ENCODE results near the gene DNMT3L.
A peak's percentile ranks its signal among the peaks of the same experiment; 100 is the strongest.

The DNMT3L gene

DNA sequence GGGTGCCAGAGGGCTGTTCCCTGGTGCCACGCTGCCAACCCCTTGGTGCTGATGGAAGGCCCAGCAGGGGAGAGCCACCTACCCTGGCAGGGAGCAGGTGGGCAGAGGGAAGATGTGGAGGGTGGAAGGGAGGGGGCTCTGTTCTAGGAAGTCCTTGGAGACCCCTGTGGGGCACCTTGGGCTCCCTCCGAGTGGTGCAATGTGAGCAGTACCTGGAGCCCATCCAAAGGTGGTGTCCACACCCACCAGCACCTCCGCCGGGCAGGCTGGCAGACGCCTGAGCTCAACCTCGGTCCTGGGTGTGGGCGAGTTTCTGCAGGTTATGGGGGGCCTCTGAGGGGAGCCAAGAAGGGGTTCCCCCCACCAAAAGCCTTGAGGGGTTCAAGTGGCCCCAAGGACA lies 11.3 kb upstream of the DNMT3L start:
- TF ChIP-seq, protein P1, sequence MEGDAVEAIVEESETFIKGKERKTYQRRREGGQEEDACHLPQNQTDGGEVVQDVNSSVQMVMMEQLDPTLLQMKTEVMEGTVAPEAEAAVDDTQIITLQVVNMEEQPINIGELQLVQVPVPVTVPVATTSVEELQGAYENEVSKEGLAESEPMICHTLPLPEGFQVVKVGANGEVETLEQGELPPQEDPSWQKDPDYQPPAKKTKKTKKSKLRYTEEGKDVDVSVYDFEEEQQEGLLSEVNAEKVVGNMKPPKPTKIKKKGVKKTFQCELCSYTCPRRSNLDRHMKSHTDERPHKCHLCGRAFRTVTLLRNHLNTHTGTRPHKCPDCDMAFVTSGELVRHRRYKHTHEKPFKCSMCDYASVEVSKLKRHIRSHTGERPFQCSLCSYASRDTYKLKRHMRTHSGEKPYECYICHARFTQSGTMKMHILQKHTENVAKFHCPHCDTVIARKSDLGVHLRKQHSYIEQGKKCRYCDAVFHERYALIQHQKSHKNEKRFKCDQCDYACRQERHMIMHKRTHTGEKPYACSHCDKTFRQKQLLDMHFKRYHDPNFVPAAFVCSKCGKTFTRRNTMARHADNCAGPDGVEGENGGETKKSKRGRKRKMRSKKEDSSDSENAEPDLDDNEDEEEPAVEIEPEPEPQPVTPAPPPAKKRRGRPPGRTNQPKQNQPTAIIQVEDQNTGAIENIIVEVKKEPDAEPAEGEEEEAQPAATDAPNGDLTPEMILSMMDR (IDR thresholded peaks at IDR 0.05; ENCODE audit: insufficient read depth, low read depth, low read length, missing control alignments): no peak
- no peak for DNase-seq (ENCODE audit: low read depth)
- H3K4me3 ChIP-seq (ENCODE audit: low read length): no peak overlapping the region

DNA sequence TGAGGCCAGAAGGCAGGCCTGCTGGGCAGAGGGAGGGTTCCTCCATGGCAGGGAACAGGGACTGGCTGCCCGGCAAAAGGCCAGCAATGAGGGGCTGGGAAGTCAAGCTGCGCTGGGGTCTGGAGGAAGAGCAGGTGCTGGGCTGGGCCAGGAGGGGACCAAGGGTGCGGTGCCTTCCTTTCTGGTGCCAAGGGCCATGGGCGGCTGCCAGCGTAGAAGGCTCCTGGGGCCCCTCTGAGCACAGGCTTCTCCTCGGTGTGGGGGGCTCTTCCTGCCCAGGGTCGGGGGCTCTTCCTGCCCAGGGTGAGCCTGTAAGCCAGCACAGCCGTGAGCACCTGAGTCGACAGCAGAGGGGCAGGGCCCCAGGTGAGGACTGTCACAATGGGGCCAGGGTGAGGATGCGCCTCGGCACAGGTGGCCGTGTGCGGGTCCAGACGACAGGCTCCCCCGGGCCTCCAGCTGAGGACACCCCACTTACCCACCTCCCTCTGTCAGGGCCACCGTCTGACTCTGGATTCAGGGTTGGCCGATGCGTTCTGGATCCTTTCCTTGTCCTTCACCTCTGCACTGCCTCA lies 10.7 kb upstream of the DNMT3L start:
- no peak overlapping the region for H3K4me3 ChIP-seq (ENCODE audit: low read length)
- TF ChIP-seq, protein P1 (IDR thresholded peaks at IDR 0.05; ENCODE audit: insufficient read depth, low read depth, low read length, missing control alignments): no peak
- no peak for DNase-seq (ENCODE audit: low read depth)

DNA sequence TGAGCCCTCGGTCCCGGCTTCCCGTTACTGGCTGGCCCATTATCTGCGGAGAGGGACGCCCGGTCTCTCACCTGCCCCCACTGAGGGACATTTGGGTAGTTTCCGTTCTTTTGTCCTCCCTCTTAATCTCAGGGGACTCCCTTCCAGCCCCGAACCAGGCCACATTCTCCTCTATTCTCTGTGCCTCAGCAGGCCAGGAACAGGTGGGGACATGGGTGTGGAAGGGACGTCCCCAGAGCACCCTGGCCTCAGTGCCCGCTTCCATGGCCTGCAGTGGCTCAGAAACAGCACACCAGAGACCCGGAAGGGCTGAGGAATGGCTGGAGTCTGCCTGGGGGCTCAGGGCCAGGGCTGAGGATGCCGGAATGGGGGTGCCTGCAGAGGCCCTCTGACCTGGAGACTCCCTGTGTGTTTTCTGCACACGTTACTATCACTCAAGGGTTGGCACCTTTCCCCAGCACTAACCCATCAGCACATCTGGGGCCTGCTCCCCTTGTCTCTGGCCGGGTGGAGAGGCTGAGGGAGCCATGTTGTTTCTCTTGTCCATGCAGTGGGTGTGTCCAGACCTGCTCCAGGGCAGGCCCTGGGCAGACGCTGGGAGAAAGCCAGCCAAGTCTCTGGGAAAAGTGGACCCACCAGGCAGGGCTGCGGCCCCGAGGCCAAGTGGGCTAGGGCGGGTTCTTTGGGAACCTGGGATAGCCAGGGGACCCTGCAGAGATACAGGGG lies 10.0 kb upstream of the DNMT3L start:
- no peak overlapping the region for H3K4me3 ChIP-seq (ENCODE audit: low read length)
- TF ChIP-seq, protein P1 (IDR thresholded peaks at IDR 0.05; ENCODE audit: insufficient read depth, low read depth, low read length, missing control alignments): no peak
- no peak for DNase-seq (ENCODE audit: low read depth)

DNA sequence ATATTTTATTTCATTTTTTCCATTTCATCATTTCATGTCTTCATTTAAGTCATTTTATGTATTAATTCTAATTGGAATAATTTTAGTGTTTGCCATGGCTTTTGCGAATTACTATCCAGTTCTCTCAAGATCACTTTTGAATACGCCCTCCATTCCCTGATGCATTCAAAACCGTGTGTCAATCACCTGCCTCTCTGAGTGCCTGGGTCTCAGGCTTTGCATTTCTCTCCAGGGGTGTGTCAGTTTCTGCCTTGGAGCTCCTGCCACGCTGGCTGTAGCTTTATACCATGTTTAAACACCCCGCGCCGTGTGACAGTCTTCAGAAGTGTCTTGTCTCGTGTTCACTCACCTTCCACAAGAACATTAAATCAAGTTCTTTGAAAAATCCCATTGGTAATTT lies 7.4 kb upstream of the DNMT3L start:
- H3K4me3 ChIP-seq (ENCODE audit: low read length): no peak overlapping the region
- no peak for DNase-seq (ENCODE audit: low read depth)

DNA sequence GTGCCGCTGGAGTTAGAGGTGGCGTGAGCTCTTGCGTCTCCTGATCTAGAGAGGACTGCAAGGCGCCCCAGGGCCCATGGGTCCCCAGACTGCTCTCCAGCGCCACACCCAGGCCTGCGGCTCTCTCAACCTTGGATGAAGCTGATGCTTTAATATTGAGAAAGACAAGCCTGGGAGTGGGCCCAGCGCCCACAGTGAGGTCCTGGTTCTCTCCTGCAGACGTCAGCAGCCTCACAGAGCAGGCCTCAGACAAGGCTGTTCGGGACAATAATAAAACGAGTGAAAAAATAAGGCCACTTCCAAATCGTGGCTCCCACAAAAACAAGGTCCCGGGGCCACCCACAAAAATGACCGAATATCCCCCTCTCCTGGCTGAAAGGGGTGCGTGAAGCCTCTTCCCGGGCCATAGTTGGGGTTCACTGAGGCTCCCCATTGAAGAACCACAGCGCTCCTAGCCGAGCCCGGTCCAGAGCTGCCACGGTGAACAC lies 6.0 kb upstream of the DNMT3L start:
- TF ChIP-seq, protein P1 (IDR thresholded peaks at IDR 0.05; ENCODE audit: insufficient read depth, low read depth, low read length, missing control alignments): peak; percentile 4
- DNase-seq (ENCODE audit: low read depth): no peak
- H3K4me3 ChIP-seq (ENCODE audit: low read length): no peak overlapping the region

More for the DNA sequence above, 7.4 kb upstream of the DNMT3L start:
- TF ChIP-seq, protein P1 (IDR thresholded peaks at IDR 0.05; ENCODE audit: insufficient read depth, low read depth, low read length, missing control alignments): no peak

DNA sequence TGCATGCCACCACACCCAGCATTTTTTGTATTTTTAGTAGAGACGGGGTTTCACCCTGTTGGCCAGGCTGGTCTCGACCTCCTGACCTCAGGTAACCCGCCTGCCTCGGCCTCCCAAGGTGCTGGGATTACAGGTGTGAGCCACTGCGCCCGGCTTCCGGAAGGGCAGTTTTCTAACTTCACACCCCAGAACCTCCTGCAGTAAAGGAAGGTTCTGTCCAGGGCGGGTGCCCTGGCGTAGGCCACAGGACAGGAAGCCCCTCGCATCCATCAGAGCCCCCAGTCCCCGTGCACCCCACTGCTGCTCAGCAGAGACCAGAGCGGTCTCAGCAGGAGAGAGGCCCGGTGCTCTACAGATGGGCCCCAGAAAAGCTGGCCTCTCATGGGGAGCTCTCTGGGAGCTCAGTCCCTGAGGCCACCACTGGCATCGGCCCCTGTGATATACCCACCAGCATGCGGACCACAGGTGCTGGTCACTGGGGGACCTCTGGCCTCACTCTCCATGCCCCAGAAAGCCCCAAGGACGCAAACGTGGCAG lies 4.1 kb upstream of the DNMT3L start:
- H3K4me3 ChIP-seq (ENCODE audit: low read length): no peak overlapping the region
- TF ChIP-seq, protein P1 (IDR thresholded peaks at IDR 0.05; ENCODE audit: insufficient read depth, low read depth, low read length, missing control alignments): no peak
- no peak for DNase-seq (ENCODE audit: low read depth)
